NCI-H524 (cell line): Measurements from ENCODE around the gene PABPN1L.

Source experiments
- DNase-seq, 2 experiments: peaks; one replicate each; lab custom pipeline; 2025; lab: John Stamatoyannopoulos, UW

The PABPN1L gene

DNA sequence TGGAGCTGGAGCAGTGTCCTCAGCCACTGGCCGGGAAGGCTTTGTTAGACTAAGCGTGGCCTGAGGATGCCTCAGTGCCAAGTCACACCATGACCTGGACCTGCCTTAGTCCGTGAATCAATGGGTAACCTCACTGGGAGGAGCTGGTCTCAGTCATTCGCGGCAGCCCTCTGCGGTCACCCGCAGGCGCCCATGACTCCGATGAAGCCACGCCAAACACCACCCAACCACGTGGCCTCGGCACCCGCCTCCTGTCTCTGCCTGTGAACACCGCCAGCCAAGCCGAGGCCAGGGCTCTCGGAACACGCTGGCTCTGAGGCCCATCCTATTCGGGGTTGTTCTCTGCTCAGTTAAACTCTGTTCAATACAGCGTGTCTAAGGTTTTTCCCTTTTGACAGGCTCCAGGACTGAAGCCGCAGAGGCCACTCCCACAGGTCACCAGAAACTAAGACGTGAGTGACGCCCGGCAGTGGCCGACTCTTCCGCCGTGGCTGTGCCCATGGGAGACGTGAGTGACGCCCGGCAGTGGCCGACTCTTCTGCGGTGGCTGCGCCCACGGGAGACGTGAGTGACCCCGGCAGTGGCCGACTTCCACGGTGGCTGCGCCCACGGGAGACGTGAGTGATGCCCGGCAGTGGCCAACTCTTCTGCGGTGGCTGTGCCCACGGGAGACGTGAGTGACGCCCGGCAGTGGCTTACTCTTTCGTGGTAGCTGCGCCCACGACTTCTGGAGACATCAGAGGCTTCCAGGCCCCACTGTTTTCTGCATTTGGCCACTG lies 16.8 kb upstream of the PABPN1L start:
- DNase-seq, result no peak

- no peak for DNase-seq
These were observed 16.0 kb upstream of the PABPN1L start for GRCh38 chr16:88882358-88883030.

GRCh38 chr16:88881675-88882357 lies 15.4 kb upstream of the PABPN1L start:
- DNase-seq, result no peak

- DNase-seq, result no peak
These were observed 14.7 kb upstream of the PABPN1L start for GRCh38 chr16:88881007-88881615.

GRCh38 chr16:88880226-88881006 lies 14.0 kb upstream of the PABPN1L start:
- no peak for DNase-seq

- DNase-seq, result no peak
These were observed 13.3 kb upstream of the PABPN1L start for GRCh38 chr16:88879788-88880055.

GRCh38 chr16:88878967-88879787 lies 12.7 kb upstream of the PABPN1L start:
- no peak for DNase-seq

DNA sequence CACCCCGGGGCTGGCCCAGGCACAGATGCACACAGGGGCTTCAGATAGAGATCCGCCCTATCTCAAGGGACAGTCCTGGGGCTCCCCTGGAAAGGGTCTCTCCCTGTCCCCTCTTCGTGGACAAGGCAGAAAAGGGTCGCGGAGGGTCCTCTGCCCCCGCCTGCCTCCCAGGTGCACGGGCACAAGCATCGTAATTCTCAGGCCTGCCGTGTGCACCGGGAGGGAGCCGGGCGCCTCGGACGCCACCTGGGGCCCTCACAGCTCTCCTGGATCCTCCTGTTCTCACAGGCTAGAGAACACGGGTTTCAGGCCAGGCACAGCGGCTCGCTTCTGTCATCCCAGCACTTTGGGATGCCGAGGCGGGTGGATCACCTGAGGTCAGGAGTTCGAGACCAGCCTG lies 11.9 kb upstream of the PABPN1L start:
- DNase-seq, result no peak

- no peak for DNase-seq
These were observed 11.3 kb upstream of the PABPN1L start for GRCh38 chr16:88877564-88878289.

GRCh38 chr16:88876942-88877526 lies 10.6 kb upstream of the PABPN1L start:
- no peak for DNase-seq

DNA sequence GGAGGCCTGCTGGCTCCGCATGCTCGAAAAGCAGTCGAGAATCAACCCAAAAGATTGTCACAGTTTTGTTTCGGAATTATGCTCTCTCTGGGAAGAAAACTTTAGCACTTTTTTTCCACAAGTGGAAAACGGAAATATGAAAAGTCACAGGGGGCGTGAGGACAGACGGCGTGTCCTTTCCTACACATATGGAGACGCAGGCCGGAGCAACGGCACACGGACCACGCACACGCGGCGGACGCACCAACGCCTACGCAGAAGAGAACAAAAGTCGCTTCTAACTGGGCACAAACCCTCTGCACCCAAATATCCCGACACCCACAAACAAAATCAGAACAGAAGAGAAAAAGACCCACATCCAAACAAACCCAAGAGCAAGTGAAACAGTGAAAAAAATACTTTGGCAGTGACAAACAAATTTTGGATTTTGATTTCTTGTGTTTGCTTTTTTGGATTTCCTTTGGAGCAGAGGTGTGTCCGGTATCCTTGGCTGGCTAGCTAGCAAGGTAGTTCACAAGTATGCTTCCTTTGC lies 9.3 kb upstream of the PABPN1L start:
- DNase-seq, result no peak

GRCh38 chr16:88874938-88875599 lies 8.6 kb upstream of the PABPN1L start:
- DNase-seq, result no peak

DNA sequence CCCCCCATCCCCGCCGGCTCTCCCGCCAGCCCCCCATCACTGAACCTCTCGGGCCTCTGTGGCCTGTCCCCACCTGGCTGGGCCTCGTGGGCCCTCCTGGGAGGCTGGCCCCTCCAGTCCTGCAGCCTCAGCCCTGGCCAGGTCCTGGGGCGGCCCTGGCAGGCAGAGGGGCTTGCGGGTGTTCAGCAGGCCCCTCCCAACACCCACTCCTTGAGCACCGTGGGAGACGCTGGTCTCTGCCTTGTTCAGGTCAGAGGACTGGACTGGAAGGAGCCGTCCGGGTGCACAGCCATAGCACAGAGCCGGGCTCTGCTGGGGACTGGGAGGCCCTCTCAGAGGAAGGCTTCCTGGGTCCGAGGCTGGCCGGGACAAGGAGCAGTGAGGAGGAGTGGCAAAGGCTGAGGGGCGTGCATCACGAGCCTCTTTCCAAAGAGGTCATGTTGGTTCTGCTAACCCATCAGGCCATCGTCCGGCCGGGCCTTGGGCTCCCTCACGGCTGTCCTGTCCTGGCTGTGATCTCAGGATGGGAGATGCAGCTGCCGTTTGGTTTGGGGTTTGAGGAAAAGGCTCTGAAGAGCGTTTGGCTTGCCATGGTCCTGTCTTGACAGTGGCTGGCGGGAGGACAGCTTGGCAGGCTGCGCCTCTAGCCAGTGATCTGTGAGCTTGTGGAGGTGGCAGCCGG lies 6.3 kb upstream of the PABPN1L start:
- no peak for DNase-seq

DNA sequence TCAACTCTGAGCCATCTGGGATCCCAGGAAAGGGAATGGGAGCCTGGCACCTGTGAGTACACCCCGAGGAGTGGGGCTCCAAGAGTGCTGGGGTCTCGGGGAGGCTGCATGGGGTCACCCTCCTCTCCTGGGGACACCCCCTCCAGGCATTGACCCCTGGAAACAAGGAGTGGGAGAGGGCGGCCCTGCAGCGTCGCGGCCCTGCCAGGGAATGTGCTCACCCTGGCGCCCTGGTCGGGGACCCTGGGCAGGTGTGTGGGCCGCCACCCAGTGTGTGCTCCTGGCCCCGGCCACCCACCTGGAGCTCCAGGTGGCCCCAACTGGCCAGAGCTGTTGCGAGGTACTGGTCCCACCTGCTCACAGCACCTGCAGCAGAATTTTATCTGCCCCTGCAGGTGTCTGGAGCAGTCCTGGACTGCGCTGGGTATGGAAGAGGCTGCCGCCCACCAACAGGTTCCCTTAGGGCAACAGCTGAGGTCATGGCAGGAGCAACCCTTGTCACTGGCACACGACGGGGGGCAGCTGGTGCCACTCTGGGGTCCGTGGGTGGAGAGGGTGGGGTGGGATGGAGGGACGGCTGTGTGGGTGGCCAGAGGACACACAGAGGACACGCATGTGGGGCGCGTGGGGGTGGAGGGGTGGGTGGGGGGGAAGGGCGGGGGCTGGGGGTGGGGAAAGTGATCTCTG lies 5.4 kb upstream of the PABPN1L start:
- peak in 1 of 2 experiments; percentile 48 for DNase-seq

DNA sequence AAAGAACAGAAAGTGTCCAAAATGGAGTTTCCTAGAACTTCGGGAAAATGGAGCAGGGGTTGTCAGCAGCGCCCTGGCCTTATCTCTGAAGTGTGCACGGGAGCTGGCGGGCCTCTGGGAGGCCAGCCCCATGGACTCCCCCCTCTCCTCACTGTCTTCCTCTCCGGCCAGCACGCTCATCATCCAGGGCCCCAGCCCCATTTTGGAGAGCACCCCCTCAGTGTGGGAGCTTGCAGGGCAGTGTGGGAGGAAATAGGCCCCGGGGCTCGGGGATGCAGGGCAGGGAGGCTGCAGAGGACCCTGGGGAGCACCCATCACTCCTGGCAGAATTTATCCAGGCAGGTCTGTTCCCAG lies 4.9 kb upstream of the PABPN1L start:
- no peak for DNase-seq

DNA sequence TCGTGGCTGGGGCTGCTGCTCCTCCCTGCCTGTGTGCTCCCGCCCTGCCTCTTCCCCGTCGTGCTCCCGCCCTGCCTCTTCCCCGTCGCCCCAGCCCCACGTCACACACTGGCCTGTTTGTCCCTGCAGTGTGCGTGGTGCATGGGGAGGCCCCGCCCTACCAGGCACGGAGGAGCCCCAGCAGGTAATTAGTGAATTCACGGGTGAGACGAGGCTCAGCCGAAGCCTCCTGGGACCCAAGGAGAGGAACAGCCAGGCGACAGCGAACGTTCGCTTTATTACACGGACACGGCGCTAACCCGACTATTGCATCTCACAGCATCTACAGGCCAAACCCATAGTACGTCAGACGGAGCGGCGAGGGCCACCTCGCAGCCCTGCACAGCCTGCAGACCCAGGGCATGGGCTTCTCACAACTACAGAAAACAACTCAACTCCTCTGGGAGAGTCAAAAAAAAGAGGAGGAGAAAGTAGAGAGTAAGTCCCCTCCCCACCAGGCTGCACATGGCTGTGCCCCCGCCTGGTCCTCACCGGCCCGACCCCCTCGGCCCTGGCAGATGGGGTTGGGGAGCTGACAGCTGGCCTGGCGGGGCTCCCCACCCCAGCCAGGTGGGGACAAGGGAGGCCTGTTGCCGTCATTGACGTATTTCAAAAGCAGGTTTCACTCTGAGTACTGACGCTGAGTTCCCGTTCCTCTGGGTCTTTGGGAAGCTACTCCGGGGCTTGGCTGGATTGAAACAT lies 4.3 kb upstream of the PABPN1L start:
- peak; percentile 89 to 96 for DNase-seq

DNA sequence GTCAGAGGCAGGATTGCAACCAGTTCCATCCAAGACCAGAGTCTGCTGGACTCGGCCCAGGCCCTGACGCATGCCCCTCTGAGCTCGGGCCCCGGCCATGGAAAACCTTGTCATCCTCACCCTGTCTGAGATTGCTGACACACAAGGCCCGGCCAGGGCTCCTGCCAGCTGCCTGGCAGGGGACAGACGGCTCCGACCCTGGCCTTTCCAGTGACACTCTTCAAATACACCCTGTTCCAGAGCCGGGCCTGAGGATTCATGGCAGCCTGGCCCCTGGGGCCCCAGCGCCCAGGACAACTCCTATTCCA lies 3.2 kb upstream of the PABPN1L start:
- DNase-seq, result no peak
